ENCODE data around the gene COL12A1.

- TF ChIP-seq RBM39 (optimal IDR thresholded peaks at IDR 0.05; ENCODE audit: low read depth, low read length) (no peak), NFYB (IDR thresholded peaks at IDR 0.05; ENCODE audit: extremely low read depth, insufficient read length) (no peak), FIP1L1 (IDR thresholded peaks at IDR 0.05; ENCODE audit: low read depth, low read length, poor library complexity, severe bottlenecking) (no peak), ZNF318 (IDR thresholded peaks at IDR 0.05; ENCODE audit: borderline replicate concordance in 1 of 2, low read depth in 1 of 2) (no peak)
Measured at GRCh38 chr6:75142721-75143120, 63.1 kb downstream of the COL12A1 start.

All from K562 (cell line).